C4-2B (cell line): ENCODE data around the gene CUL9.

Experiments used
- ZFX ChIP-seq: fragments of 450-650 bp; IDR thresholded peaks from 2 replicates; pipeline ENCODE4 v1.6.1; 2017
- TF ChIP-seq, protein P1 (sequence below): fragments of 450-650 bp; conservative IDR thresholded peaks from 2 replicates; pipeline ENCODE4 v1.5.1; 2017; ENCODE audit warnings: mild to moderate bottlenecking

DNA sequence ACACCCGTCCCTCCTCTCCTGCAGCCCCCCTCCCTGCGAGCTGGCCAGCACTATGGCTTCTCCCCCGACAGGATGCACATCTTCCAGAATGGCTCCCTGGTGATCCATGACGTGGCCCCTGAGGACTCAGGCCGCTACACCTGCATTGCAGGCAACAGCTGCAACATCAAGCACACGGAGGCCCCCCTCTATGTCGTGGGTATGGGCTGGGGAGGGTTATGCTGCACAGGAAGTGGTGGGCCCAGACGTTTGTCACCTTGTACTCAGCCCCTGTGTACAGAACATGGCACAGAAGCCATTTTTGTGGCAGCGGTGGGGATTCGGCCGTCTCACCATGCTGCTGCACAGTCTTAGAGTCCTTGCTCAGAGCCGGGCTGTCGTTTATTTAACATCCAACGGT, 39.9 kb upstream of the CUL9 start:
- TF ChIP-seq, protein P1, sequence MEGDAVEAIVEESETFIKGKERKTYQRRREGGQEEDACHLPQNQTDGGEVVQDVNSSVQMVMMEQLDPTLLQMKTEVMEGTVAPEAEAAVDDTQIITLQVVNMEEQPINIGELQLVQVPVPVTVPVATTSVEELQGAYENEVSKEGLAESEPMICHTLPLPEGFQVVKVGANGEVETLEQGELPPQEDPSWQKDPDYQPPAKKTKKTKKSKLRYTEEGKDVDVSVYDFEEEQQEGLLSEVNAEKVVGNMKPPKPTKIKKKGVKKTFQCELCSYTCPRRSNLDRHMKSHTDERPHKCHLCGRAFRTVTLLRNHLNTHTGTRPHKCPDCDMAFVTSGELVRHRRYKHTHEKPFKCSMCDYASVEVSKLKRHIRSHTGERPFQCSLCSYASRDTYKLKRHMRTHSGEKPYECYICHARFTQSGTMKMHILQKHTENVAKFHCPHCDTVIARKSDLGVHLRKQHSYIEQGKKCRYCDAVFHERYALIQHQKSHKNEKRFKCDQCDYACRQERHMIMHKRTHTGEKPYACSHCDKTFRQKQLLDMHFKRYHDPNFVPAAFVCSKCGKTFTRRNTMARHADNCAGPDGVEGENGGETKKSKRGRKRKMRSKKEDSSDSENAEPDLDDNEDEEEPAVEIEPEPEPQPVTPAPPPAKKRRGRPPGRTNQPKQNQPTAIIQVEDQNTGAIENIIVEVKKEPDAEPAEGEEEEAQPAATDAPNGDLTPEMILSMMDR, result no peak
- no peak for TF ChIP-seq ZFX
